Measurements from ENCODE around the gene MINDY3.

MINDY3 gene

GRCh38 chr10:15759265-15759664 lies 101.0 kb downstream of the MINDY3 start:
- Histone ChIP-seq H3K9ac (ENCODE audit: low read depth, low read length) (no peak overlapping the region), H3K4me1 (ENCODE audit: insufficient read depth, low read length) (no peaks in the 10 kb centered on the region), H3K9me3 (ENCODE audit: control insufficient read depth, insufficient read depth, low read length) (no peaks in the 10 kb centered on the region), H3K36me3 (ENCODE audit: insufficient read depth, low read length) (no peaks in the 10 kb centered on the region)

GRCh38 chr10:15758618-15759017 lies 101.7 kb downstream of the MINDY3 start:
- no peak overlapping the region for H3K9ac ChIP-seq (ENCODE audit: low read depth, low read length)
- H3K36me3 ChIP-seq (ENCODE audit: insufficient read depth, low read length): no peaks in the 10 kb centered on the region
- H3K9me3 ChIP-seq (ENCODE audit: control insufficient read depth, insufficient read depth, low read length): no peaks in the 10 kb centered on the region
- H3K4me1 ChIP-seq (ENCODE audit: insufficient read depth, low read length): no peaks in the 10 kb centered on the region

GRCh38 chr10:15754937-15755336 lies 105.4 kb downstream of the MINDY3 start:
- no peaks in the 10 kb centered on the region for H3K9me3 ChIP-seq (ENCODE audit: control insufficient read depth, insufficient read depth, low read length)
- no peaks in the 10 kb centered on the region for H3K4me1 ChIP-seq (ENCODE audit: insufficient read depth, low read length)
- H3K36me3 ChIP-seq (ENCODE audit: insufficient read depth, low read length): no peaks in the 10 kb centered on the region
- no peak overlapping the region for H3K9ac ChIP-seq (ENCODE audit: low read depth, low read length)

- Histone ChIP-seq H3K9ac (ENCODE audit: low read depth, low read length) (no peak overlapping the region), H3K36me3 (ENCODE audit: insufficient read depth, low read length) (no peaks in the 10 kb centered on the region), H3K4me1 (ENCODE audit: insufficient read depth, low read length) (no peaks in the 10 kb centered on the region), H3K9me3 (ENCODE audit: control insufficient read depth, insufficient read depth, low read length) (no peaks in the 10 kb centered on the region)
These were observed 109.3 kb downstream of the MINDY3 start for GRCh38 chr10:15751046-15751445.

GRCh38 chr10:15748126-15748525 lies 112.2 kb downstream of the MINDY3 start:
- Histone ChIP-seq H3K9ac (ENCODE audit: low read depth, low read length) (no peak overlapping the region), H3K36me3 (ENCODE audit: insufficient read depth, low read length) (no peaks in the 10 kb centered on the region), H3K9me3 (ENCODE audit: control insufficient read depth, insufficient read depth, low read length) (no peaks in the 10 kb centered on the region), H3K4me1 (ENCODE audit: insufficient read depth, low read length) (no peaks in the 10 kb centered on the region)

- Histone ChIP-seq H3K9me3 (ENCODE audit: control insufficient read depth, insufficient read depth, low read length) (no peaks in the 10 kb centered on the region), H3K9ac (ENCODE audit: low read depth, low read length) (no peak overlapping the region), H3K4me1 (ENCODE audit: insufficient read depth, low read length) (no peaks in the 10 kb centered on the region)
These were observed 112.7 kb downstream of the MINDY3 start for GRCh38 chr10:15747632-15748031.

GRCh38 chr10:15745751-15746150 lies 114.6 kb downstream of the MINDY3 start:
- H3K9ac ChIP-seq (ENCODE audit: low read depth, low read length): no peak overlapping the region
- no peaks in the 10 kb centered on the region for H3K36me3 ChIP-seq (ENCODE audit: insufficient read depth, low read length)
- H3K4me1 ChIP-seq (ENCODE audit: insufficient read depth, low read length): no peaks in the 10 kb centered on the region
- H3K9me3 ChIP-seq (ENCODE audit: control insufficient read depth, insufficient read depth, low read length): no peaks in the 10 kb centered on the region

More at GRCh38 chr10:15747632-15748031, 112.7 kb downstream of the MINDY3 start:
- H3K36me3 ChIP-seq (ENCODE audit: insufficient read depth, low read length): no peaks in the 10 kb centered on the region

GRCh38 chr10:15744217-15744865 lies 116.0 kb downstream of the MINDY3 start:
- Histone ChIP-seq H3K36me3 (ENCODE audit: insufficient read depth, low read length) (no peaks in the 10 kb centered on the region), H3K9me3 (ENCODE audit: control insufficient read depth, insufficient read depth, low read length) (no peaks in the 10 kb centered on the region), H3K4me1 (ENCODE audit: insufficient read depth, low read length) (peaks cover 5% of the 10 kb centered on the region), H3K9ac (ENCODE audit: low read depth, low read length) (no peak overlapping the region)

- no peaks in the 10 kb centered on the region for H3K36me3 ChIP-seq (ENCODE audit: insufficient read depth, low read length)
- H3K9ac ChIP-seq (ENCODE audit: low read depth, low read length): no peak overlapping the region
- no peaks in the 10 kb centered on the region for H3K9me3 ChIP-seq (ENCODE audit: control insufficient read depth, insufficient read depth, low read length)
- H3K4me1 ChIP-seq (ENCODE audit: insufficient read depth, low read length): peaks cover 6% of the 10 kb centered on the region
These were observed 116.9 kb downstream of the MINDY3 start for GRCh38 chr10:15743443-15743842.

- peaks cover 6% of the 10 kb centered on the region for H3K4me1 ChIP-seq (ENCODE audit: insufficient read depth, low read length)
- H3K9me3 ChIP-seq (ENCODE audit: control insufficient read depth, insufficient read depth, low read length): no peaks in the 10 kb centered on the region
- H3K36me3 ChIP-seq (ENCODE audit: insufficient read depth, low read length): no peaks in the 10 kb centered on the region
- H3K9ac ChIP-seq (ENCODE audit: low read depth, low read length): no peak overlapping the region
These were observed 117.5 kb downstream of the MINDY3 start for GRCh38 chr10:15742836-15743235.

- H3K4me1 ChIP-seq (ENCODE audit: insufficient read depth, low read length): peaks cover 6% of the 10 kb centered on the region
- H3K36me3 ChIP-seq (ENCODE audit: insufficient read depth, low read length): no peaks in the 10 kb centered on the region
- no peak overlapping the region for H3K9ac ChIP-seq (ENCODE audit: low read depth, low read length)
- H3K9me3 ChIP-seq (ENCODE audit: control insufficient read depth, insufficient read depth, low read length): no peaks in the 10 kb centered on the region
These were observed 118.2 kb downstream of the MINDY3 start for GRCh38 chr10:15742102-15742501.

- H3K4me1 ChIP-seq (ENCODE audit: insufficient read depth, low read length): peaks cover 6% of the 10 kb centered on the region
- H3K36me3 ChIP-seq (ENCODE audit: insufficient read depth, low read length): no peaks in the 10 kb centered on the region
- no peaks in the 10 kb centered on the region for H3K9me3 ChIP-seq (ENCODE audit: control insufficient read depth, insufficient read depth, low read length)
- no peak overlapping the region for H3K9ac ChIP-seq (ENCODE audit: low read depth, low read length)
These were observed 118.7 kb downstream of the MINDY3 start for GRCh38 chr10:15741581-15741980.

GRCh38 chr10:15740261-15740660 lies 120.0 kb downstream of the MINDY3 start:
- H3K36me3 ChIP-seq (ENCODE audit: insufficient read depth, low read length): no peaks in the 10 kb centered on the region
- no peak overlapping the region for H3K9ac ChIP-seq (ENCODE audit: low read depth, low read length)
- H3K9me3 ChIP-seq (ENCODE audit: control insufficient read depth, insufficient read depth, low read length): no peaks in the 10 kb centered on the region
- H3K4me1 ChIP-seq (ENCODE audit: insufficient read depth, low read length): peaks cover 6% of the 10 kb centered on the region

- Histone ChIP-seq H3K36me3 (ENCODE audit: insufficient read depth, low read length) (no peaks in the 10 kb centered on the region), H3K4me1 (ENCODE audit: insufficient read depth, low read length) (peaks cover 6% of the 10 kb centered on the region), H3K9ac (ENCODE audit: low read depth, low read length) (no peak overlapping the region), H3K9me3 (ENCODE audit: control insufficient read depth, insufficient read depth, low read length) (no peaks in the 10 kb centered on the region; the same call in 1 of the 2 replicates)
These were observed 120.9 kb downstream of the MINDY3 start for GRCh38 chr10:15739254-15739970.

GRCh38 chr10:15738270-15738925 lies 121.9 kb downstream of the MINDY3 start:
- Histone ChIP-seq H3K36me3 (ENCODE audit: insufficient read depth, low read length) (no peaks in the 10 kb centered on the region), H3K9ac (ENCODE audit: low read depth, low read length) (no peak overlapping the region), H3K4me1 (ENCODE audit: insufficient read depth, low read length) (peaks cover 6% of the 10 kb centered on the region), H3K9me3 (ENCODE audit: control insufficient read depth, insufficient read depth, low read length) (no peaks in the 10 kb centered on the region; the same call in 1 of the 2 replicates)
